WTC11 (cell line): ENCODE data around the gene CHD9NB.

Experiments
- AR ChIP-seq: fragments of 250-450 bp; sonication (Bioruptor Pico); IDR thresholded peaks from 2 replicates; pipeline ENCODE4 v1.9.0; 2021; ENCODE audit warnings: mild to moderate bottlenecking
- ATF3 ChIP-seq: sonication (generic); formaldehyde crosslinking; conservative IDR thresholded peaks from 2 replicates; pipeline ENCODE4 v1.8.1; 2022; ENCODE audit warnings: mild to moderate bottlenecking, missing genetic modification reagents
- ATF6 ChIP-seq: sonication (generic); formaldehyde crosslinking; IDR thresholded peaks from 2 replicates; pipeline ENCODE4 v1.8.1; 2023; ENCODE audit warnings: mild to moderate bottlenecking, missing genetic modification reagents
- RORB ChIP-seq: fragments of 250-450 bp; sonication (Bioruptor Pico); IDR thresholded peaks from 2 replicates; pipeline ENCODE4 v1.9.0; 2021; ENCODE audit warnings: mild to moderate bottlenecking
- SP1 ChIP-seq: sonication (generic); formaldehyde crosslinking; conservative IDR thresholded peaks from 2 replicates; pipeline ENCODE4 v1.8.1; 2022; ENCODE audit warnings: missing genetic modification reagents
- USF2 ChIP-seq: sonication (generic); formaldehyde crosslinking; IDR thresholded peaks from 2 replicates; pipeline ENCODE4 v1.8.1; 2023; ENCODE audit warnings: mild to moderate bottlenecking, missing genetic modification reagents, moderate library complexity
- ZNF317 ChIP-seq: sonication (generic); formaldehyde crosslinking; IDR thresholded peaks from 2 replicates; pipeline ENCODE4 v1.8.1; 2023; ENCODE audit warnings: low read depth, mild to moderate bottlenecking, moderate library complexity, missing genetic modification reagents, borderline replicate concordance
- ZNF671 ChIP-seq: fragments of 250-450 bp; sonication (Bioruptor Pico); IDR thresholded peaks from 2 replicates; pipeline ENCODE4 v1.8.0; 2021; ENCODE audit warnings: mild to moderate bottlenecking
- ZSCAN18 ChIP-seq: fragments of 250-450 bp; sonication (Bioruptor Pico); IDR thresholded peaks from 2 replicates; pipeline ENCODE4 v2.1.2; 2022; ENCODE audit warnings: mild to moderate bottlenecking, moderate library complexity
- TF ChIP-seq, protein P1 (sequence below): fragments of 200-600 bp; IDR thresholded peaks from 2 replicates; pipeline ENCODE4 v1.8.0; 2022; ENCODE audit warnings: antibody characterized with exemption
- TF ChIP-seq, protein P2 (sequence below): sonication (generic); formaldehyde crosslinking; IDR thresholded peaks from 2 replicates; pipeline ENCODE4 v1.8.0; 2022; ENCODE audit warnings: missing genetic modification reagents
- TF ChIP-seq, protein P3 (sequence below): sonication (generic); formaldehyde crosslinking; IDR thresholded peaks from 2 replicates; pipeline ENCODE4 v1.8.0; 2023; ENCODE audit warnings: mild to moderate bottlenecking, missing genetic modification reagents
- TF ChIP-seq, protein P4 (sequence below): sonication (generic); formaldehyde crosslinking; IDR thresholded peaks from 2 replicates; pipeline ENCODE4 v1.8.1; 2022; ENCODE audit warnings: low read depth, mild to moderate bottlenecking, moderate library complexity, missing genetic modification reagents, borderline replicate concordance
- TF ChIP-seq, protein P5 (sequence below): sonication (generic); formaldehyde crosslinking; IDR thresholded peaks from 2 replicates; pipeline ENCODE4 v1.8.0; 2023; ENCODE audit warnings: missing genetic modification reagents

- TF ChIP-seq, protein P1, sequence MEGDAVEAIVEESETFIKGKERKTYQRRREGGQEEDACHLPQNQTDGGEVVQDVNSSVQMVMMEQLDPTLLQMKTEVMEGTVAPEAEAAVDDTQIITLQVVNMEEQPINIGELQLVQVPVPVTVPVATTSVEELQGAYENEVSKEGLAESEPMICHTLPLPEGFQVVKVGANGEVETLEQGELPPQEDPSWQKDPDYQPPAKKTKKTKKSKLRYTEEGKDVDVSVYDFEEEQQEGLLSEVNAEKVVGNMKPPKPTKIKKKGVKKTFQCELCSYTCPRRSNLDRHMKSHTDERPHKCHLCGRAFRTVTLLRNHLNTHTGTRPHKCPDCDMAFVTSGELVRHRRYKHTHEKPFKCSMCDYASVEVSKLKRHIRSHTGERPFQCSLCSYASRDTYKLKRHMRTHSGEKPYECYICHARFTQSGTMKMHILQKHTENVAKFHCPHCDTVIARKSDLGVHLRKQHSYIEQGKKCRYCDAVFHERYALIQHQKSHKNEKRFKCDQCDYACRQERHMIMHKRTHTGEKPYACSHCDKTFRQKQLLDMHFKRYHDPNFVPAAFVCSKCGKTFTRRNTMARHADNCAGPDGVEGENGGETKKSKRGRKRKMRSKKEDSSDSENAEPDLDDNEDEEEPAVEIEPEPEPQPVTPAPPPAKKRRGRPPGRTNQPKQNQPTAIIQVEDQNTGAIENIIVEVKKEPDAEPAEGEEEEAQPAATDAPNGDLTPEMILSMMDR = no peak
- TF ChIP-seq ATF3 (CRISPR knock-in tag) (no peak), RORB (CRISPR knock-in tag) (no peak), ZNF317 (CRISPR knock-in tag) (no peak), SP1 (CRISPR knock-in tag) (no peak), ATF6 (CRISPR knock-in tag) (no peak), ZNF671 (CRISPR knock-in tag) (no peak), USF2 (no peak), ZSCAN18 (CRISPR knock-in tag) (no peak), AR (no peak)
- TF ChIP-seq, protein P2, sequence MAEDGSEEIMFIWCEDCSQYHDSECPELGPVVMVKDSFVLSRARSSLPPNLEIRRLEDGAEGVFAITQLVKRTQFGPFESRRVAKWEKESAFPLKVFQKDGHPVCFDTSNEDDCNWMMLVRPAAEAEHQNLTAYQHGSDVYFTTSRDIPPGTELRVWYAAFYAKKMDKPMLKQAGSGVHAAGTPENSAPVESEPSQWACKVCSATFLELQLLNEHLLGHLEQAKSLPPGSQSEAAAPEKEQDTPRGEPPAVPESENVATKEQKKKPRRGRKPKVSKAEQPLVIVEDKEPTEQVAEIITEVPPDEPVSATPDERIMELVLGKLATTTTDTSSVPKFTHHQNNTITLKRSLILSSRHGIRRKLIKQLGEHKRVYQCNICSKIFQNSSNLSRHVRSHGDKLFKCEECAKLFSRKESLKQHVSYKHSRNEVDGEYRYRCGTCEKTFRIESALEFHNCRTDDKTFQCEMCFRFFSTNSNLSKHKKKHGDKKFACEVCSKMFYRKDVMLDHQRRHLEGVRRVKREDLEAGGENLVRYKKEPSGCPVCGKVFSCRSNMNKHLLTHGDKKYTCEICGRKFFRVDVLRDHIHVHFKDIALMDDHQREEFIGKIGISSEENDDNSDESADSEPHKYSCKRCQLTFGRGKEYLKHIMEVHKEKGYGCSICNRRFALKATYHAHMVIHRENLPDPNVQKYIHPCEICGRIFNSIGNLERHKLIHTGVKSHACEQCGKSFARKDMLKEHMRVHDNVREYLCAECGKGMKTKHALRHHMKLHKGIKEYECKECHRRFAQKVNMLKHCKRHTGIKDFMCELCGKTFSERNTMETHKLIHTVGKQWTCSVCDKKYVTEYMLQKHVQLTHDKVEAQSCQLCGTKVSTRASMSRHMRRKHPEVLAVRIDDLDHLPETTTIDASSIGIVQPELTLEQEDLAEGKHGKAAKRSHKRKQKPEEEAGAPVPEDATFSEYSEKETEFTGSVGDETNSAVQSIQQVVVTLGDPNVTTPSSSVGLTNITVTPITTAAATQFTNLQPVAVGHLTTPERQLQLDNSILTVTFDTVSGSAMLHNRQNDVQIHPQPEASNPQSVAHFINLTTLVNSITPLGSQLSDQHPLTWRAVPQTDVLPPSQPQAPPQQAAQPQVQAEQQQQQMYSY (CRISPR knock-in tag) = no peak
- TF ChIP-seq, protein P3, sequence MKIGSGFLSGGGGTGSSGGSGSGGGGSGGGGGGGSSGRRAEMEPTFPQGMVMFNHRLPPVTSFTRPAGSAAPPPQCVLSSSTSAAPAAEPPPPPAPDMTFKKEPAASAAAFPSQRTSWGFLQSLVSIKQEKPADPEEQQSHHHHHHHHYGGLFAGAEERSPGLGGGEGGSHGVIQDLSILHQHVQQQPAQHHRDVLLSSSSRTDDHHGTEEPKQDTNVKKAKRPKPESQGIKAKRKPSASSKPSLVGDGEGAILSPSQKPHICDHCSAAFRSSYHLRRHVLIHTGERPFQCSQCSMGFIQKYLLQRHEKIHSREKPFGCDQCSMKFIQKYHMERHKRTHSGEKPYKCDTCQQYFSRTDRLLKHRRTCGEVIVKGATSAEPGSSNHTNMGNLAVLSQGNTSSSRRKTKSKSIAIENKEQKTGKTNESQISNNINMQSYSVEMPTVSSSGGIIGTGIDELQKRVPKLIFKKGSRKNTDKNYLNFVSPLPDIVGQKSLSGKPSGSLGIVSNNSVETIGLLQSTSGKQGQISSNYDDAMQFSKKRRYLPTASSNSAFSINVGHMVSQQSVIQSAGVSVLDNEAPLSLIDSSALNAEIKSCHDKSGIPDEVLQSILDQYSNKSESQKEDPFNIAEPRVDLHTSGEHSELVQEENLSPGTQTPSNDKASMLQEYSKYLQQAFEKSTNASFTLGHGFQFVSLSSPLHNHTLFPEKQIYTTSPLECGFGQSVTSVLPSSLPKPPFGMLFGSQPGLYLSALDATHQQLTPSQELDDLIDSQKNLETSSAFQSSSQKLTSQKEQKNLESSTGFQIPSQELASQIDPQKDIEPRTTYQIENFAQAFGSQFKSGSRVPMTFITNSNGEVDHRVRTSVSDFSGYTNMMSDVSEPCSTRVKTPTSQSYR = no peak
- TF ChIP-seq, protein P4, sequence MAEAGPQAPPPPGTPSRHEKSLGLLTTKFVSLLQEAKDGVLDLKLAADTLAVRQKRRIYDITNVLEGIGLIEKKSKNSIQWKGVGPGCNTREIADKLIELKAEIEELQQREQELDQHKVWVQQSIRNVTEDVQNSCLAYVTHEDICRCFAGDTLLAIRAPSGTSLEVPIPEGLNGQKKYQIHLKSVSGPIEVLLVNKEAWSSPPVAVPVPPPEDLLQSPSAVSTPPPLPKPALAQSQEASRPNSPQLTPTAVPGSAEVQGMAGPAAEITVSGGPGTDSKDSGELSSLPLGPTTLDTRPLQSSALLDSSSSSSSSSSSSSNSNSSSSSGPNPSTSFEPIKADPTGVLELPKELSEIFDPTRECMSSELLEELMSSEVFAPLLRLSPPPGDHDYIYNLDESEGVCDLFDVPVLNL (CRISPR knock-in tag) = no peak
- TF ChIP-seq, protein P5, sequence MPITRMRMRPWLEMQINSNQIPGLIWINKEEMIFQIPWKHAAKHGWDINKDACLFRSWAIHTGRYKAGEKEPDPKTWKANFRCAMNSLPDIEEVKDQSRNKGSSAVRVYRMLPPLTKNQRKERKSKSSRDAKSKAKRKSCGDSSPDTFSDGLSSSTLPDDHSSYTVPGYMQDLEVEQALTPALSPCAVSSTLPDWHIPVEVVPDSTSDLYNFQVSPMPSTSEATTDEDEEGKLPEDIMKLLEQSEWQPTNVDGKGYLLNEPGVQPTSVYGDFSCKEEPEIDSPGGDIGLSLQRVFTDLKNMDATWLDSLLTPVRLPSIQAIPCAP (CRISPR knock-in tag) = no peak
Observed at GRCh38 chr16:53092284-53092683, 39.6 kb upstream of the CHD9NB start.
